Inflammatory macrophage (primary cell): Measurements from ENCODE around the gene PYGB.
"Not testable (repeated sequence)": the region's sequence is repeated elsewhere in the genome, so short reads cannot be mapped to it uniquely, and the experiment has no call there.

Source experiments
- DNase-seq, 2 donors: peaks; one replicate each; pipeline ENCODE4 v3.0.0-alpha.2; 2020 to 2022

The PYGB gene

DNA sequence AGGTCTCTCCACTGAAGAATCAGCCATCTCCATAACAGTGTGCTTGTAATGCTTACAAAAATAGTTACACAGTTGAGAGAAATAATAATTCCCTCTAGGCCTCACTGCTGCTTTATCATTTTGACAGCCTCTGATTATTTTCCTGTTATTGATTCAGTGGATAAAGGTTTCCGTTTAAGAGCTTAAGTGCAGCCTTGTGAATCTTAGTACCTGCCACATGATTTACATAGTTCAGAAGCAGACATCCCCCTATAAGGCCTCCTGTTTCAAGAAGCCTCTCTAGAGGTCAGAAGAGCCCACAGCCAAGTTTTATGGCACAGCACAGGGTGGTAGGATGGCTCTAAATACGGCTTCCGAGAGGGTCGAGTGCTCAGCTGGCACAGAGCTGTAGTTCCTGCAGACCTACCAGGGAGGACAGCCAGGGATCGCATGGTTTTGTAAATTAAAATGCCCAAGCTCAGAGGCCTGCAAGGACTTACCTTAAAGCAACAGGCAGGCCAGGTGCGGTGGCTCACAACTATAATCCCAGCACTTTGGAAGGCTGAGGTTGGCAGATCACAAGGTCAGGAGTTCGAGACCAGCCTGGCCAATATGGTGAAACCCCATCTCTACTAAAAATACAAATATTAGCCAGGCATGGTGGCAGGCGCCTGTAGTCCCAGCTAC is 17.6 kb upstream of the PYGB start:
- no peak for DNase-seq

DNA sequence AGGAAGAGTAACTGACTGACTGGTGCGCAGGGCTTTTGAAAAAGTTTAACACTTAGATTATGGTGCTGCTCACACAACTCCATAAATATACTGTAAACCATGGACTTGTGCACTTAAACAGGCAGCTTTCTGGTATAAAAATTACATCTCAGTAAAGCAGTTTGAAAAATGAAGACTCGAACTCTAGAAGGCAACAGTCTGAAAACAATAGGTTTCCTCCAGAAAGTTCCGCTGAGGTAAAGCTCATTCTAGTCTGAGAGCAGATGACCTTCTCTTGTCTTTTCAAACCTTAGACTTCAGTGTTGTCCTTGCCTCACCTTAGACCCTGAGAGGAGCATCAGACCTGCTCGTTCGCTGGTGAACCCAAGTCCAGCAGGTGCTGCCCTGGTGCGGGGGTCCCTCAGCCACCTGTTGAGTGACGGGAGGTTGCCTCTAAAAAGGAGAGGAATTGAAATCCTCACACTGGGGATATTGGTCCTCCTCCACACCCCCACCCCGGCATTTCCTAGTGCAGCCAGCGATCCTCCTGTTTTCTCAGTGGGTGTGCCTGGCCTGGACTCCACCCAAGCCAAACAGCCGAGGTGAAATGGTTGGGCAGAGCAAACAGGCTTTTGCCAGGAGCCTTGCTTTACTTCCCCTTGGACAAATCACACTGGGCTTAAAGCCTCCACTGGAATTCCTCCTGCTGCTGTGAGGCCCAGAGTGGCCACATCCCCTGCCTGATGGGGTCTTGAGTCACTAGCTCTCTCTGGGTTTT is 14.7 kb upstream of the PYGB start:
- peak in 1 of 2 donors; percentile 13 for DNase-seq

DNA sequence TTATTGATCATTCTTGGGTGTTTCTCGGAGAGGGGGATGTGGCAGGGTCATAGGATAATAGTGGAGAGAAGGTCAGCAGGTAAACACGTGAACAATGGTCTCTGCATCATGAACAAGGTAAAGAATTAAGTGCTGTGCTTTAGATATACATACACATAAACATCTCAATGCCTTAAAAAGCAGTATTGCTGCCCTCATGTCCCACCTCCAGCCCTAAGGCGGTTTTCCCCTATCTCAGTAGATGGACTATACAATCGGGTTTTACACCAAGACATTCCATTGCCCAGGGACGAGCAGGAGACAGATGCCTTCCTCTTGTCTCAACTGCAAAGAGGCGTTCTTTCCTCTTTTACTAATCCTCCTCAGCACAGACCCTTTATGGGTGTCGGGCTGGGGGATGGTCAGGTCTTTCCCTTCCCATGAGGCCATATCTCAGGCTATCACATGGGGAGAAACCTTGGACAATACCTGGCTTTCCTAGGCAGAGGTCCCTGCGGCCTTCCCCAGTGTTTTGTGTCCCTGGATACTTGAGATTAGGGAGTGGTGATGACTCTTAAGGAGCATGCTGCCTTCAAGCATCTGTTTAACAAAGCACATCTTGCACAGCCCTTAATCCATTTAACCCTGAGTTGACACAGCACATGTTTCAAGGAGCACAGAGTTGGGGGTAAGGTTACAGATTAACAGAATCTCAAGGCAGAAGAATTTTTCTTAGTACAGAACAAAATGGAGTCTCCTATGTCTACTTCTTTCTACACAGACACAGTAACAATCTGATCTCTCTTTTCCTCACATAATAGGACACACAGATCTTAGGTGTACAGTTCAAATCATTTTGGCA is 13.7 kb upstream of the PYGB start:
- DNase-seq: not testable (repeated sequence)

DNA sequence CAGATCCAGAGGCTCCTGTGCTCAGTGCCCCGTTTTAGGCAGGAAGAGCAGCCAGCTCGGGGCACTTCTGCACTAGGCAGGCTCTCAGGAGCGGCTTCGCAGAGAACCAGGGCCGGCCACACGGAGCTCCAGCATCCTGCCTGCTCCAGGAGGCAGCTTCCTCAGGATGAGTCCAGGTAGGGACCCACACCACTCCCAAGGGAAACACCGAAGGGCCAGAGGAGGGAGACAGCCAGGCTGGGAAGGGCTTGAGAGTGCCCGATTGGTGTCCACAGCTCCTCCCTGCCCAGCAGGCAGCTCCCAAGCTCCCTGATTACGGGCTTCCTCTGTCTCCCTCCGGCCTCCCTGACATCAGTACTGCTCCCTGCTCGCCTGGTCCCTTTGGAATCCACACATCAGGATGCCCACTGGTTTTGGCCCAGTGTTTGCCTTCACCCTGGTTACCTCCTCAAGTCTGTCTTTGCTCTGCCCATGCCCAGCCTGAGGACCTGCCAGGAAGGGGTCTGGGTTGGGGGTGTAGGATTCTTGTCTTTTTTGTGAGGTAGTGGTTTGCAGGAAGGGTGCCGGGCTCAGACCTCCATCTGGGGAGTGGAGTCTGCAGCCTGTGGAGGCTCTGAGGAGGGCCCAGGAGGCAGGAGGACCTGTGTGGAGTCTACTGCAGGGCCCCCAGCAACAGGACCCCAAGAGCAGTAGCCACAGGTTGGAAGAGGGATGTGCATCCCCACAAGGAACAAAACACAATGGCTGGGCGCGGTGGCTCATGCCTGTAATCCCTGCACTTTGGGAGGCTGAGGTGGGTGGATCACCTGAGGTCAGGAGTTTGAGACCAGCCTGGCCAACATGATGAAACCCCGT is 11.2 kb upstream of the PYGB start:
- no peak for DNase-seq

DNA sequence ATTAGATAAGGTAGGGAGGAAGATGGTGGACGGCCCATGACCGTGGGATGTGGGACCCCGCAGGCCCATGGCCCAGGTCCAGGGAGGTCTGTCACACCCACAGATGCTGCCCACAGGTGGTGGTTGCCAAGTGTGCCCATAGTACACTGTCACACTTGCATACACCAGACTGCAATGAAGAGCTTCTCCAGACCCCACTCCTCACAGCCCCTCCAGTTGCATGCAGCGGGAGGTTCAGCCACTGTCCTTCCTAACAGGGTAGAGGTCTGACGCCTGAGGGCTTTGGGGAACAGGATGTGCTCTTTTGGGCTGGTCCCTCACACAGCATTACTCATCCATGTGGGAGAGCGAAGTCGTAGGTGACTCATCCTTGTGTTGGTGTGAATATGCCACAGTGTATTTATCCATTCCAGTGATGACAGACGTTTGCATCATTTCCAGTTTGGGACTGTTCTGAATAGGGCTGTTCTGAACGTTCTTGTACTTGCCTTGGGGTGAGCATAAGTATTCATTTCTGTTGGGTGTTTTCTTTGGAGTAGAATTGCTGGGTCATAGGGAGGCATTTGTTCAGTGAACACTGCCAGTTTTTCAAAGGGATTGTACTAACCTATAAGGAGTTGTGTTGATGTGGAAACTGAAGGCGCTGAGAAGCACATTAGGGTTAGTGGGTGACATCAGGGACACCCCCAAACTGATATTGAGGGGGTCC is 10.1 kb upstream of the PYGB start:
- DNase-seq: peak; percentile 94 to 96

DNA sequence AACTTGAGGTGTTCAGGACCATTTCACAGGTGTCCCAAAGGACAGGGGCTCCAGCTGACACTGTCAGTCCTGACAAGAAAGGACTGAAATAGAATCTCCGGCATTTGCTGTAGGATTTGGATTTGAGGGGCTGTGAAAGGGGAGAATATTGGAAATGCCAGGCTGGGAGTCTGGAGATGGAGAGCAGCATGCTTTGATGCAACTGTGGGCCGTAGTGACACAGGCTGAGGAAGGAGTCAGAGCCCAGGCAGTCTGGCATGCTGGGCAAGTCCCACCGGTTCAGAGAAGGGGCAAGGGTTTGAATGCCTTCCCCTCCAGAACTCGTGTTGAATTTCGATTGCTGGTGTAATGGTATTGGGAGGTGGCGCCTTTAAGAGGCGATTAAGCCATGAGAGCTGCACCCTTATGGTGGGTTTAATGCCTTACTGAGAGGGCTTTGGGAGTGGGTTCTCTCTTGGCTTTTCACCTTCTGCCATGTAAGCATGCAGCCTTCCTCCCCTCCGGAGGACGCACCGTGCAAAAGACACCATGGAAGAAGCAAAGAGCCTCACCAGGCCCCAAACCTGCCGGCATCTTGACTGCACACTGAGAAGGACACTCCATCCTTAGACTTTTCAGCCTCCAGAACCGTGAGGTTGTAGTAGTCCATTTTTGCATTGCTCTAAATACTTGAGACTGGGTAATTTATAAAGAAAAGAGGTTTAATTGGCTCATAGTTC is 9.4 kb upstream of the PYGB start:
- DNase-seq: peak in 1 of 2 donors; percentile 4

DNA sequence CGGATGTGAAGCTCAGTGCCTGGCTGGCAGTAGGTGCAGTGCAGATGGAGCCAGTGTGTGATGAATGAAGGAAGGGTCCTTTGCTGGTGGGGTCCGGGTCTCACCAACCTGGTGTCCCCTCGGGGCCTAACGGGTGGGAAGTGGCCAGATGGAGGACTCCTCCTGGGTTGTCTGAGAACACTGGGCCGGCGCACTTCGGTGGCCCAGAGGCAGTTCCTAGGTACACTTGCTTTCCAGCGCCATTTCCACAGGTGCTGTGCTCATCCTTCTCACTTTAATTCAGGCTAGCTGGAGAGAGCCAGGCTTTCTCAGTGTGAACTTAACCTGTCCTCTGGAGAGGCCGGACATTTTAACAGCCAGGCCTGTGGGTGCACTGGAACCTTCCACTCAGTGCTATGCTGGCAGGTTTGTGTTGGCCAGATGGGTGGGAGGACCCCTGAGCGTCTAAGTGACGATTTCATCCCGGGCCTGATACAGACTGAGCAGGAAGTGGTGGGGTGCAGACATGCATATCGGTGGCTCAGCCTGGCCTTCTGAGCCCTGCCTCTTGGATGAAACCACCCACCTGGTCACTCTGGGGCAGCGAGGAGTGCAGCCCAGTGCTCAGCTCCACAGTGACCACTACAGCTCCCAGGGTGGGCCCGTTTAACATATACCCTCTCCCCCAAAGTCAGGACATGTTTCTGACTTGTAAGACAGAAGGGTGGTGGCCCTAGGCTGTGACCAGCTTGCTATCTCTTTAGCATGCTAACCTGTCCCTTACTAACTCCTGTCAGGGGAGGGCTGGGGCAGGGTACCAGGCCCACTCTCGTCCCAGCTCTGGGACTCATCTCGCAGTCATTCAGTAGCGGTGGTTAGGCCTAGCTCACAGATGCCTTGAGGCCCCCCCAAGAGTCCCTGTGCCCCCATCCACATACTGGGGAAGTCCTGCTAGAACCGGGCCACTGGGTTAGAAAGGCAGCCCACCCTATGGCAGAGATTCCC is 8.2 kb upstream of the PYGB start:
- DNase-seq: peak in 1 of 2 donors; percentile 27

DNA sequence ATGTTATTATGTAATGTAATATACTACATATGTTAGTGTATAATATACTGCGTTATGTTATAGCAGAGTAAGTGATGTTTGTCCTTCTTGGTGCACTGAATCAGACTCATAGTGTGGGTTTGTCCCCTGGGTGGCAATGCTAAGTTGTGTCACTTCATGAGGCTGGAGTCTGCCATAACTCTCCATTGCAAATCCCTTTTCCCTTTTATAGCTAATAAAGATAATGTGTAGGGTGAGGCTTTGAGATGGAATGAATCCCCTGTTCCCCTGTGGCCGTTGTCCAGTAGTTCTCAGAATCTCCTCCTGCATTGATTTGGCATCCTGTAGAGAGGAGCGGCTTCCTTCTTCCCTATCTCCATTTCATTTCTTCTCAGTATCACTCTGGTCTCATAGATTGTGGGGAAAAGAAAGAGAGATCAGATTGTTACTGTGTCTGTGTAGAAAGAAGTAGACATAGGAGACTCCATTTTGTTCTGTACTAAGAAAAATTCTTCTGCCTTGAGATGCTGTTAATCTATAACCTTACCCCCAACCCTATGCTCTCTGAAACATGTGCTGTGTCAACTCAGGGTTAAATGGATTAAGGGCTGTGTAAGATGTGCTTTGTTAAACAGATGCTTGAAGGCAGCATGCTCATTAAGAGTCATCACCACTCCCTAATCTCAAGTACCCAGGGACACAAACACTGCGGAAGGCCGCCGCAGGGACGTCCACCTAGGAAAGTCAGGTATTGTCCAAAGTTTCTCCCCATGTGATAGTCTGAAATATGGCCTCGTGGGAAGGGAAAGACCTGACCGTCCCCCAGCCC is 6.8 kb upstream of the PYGB start:
- not testable (repeated sequence) for DNase-seq

DNA sequence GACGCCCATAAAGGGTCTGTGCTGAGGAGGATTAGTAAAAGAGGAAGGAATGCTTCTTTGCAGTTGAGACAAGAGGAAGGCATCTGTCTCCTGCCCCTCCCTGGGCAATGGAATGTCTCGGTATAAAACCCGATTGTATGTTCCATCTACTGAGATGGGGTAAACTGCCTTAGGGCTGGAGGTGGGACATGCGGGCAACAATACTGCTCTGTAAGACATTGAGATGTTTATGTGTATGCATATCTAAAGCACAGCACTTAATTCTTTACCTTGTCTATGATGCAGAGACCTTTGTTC is 6.3 kb upstream of the PYGB start:
- DNase-seq: not testable (repeated sequence)

DNA sequence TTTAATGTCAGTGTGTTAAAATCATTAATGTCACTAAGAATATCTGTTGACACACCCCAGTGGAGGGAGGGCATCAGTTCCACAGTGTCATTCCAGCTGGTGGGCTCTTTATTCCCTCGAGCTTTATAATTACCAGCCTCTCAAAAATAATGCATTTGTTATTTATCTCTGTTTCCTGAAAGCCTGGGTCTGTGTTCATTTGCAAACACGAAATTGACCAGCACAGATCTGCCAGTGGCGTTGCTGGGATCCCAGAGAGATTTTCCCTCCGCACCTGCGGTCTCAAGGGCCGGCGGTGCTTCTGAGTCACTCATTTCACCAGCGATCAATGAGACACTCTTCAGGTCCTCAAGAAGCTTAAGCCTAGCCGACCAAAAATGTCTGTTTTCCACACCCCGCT is 5.7 kb upstream of the PYGB start:
- DNase-seq: no peak

DNA sequence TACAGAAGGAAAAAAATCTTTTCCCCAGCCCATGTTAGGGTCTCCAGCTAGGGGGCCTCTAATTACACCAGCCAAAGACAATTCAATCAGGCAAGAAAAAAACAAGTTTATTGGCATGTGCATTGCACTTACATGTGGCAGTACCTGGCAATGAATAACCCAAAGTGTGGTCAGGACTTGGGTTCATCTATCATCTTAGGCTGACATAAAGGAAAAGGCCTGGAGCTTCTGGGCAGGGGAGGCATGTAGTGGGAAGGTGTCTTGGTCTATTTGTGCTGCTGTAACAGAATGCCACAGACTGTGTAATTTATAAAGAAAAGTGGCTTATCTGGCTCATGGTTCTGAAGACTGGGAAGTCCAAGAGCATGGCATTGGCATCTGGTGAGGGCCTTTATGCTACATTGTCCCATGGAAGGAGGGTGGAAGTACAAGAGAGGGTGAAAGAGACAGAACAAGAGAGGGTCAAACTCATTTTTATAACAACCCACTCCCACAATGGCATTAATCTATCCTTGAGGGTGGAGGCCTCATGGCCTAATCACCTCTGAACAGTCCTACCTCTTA is 4.4 kb upstream of the PYGB start:
- no peak for DNase-seq

DNA sequence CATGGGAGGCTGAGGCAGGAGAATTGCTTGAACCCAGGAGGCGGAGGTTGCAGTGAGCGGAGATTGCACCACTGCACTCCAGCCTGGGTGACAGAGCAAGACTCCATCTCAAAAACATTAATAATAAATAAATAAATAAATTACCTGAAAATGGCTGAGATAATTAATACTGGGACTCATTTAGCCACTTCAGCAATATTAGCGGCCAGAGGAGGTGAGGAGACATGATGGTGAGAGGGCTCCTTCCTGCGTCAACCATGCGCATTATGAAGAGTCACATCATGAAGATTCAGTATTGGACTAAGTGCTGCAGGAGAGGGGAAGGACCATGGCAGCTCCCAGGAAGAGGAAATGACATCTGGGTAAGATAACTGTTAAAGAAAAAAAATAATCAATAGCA is 2.9 kb upstream of the PYGB start:
- no peak for DNase-seq

DNA sequence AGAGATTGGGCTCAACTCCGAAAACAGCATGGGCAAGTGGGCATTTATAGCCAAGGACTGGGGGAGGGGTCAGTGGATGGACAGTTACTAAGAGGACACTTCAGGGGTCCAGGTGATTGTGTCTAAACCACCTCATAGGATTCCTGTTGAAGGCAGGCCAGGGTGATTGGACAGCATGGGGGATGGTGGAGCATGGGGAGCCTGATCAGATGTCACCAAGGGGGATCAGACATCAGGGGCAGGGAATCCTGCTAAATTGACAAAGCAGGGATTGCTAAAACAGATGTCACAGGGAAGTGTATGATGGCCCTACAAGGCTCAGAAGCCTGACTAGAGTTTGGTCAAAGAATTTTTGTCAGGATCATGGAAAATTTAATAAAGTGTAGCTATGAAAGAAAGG is 2.4 kb upstream of the PYGB start:
- no peak for DNase-seq

DNA sequence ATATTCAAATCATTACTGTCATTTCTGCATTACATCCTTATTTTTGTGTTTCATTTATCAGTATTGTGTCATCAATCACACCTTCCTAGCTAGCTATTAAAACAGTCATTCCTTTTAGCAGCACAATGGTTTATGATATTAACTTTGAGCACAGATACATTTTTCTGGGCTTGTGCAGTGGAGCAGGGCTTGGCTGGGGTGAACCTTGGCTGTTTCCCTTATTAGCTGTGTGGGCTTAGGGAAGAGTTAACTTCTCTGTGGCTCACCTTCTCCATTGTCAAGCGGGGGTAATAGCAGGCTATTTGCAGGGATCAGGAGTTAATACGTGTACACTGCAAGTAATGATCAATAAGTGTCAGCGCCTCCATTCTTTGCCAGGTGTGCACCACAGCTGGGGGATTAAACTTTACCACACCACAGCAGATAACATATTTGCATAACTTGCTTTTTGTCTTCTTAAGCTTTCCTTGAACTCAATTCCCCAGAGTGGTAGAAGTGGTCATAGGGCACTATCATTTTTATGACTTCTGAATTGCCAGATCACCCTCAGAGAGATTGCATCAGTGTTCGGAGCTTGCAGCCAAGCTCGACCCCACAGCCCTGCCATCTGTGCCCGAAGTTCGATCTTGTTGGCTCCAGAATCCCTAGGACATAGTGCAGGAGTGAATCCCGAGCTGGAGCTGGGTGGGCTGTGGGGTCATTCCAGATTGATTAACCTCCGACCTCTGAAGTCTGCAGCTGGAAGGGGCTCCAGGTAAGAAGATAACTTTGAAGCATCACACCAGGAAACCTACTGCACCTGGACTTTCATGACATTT is 1.5 kb upstream of the PYGB start:
- no peak for DNase-seq

DNA sequence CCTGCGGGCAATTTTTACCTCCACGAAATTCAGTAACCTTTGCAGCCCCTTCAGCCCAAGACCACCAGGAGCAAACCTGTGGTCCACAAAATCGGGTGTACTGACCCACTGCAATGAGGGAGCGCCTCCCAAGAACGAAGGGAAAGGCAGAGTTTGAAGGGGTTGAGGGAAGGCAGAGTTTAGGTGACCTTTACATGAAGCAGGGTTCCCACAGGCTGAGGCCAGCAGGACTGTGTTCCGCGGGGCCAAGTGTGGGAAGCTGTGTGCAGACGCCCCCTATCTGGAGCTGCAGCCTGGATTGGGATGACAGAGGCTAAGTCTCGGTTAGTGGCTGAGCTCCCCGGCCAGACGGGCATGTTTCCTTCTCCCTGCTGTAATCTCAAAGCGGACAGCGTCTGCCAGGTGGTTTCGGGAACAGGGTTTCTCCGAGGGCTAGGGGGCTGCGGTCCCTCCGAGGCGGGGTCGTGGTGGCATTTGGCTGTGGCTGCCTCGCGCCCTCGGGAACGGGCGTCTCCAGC is 826 bp upstream of the PYGB start:
- peak; percentile 4 to 65 for DNase-seq

DNA sequence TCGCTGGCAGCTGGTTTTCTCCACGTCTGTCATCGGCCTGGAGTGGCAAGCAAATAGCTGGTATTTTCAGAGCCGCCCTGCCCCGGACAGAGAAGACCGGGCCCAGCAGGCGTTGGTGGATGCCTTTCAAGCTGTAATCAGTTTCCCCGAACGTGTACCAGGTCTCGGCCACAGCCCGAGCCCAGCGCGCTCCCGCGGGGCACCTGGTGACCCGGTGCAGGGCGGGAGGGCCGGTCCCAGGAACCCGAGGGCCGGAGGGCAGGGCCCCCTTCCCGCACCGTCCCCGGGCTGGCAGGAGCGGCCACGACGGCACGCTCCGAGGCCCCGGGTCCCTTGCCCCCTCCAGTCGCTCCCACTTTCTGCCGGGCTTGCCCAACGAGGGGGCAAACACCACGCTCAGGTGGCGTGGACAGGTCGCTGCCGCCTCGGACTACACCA is 348 bp upstream of the PYGB start:
- DNase-seq: peak; percentile 5 to 10

DNA sequence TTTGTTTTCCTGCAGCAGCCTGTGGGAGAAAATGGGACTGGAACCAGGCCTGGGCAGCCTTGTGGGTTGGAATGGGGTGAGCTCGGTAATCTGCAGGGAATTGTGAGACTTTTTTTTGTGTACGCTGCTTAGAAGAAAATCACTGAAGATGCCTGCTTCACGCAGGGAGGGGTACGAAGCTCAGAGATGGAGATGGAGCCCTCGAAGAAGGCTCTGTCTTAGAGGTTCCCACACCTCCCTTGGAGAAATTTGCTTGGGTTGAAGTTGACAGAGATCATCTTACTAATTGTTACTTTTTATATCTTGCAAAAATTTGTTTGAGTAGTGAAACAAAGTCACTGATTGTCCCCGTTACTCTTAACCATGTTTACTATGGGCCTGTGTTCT is 894 bp downstream of the PYGB start:
- DNase-seq: no peak
